BLaER1 treated with 17β-estradiol and CSF1 and Interleukin-3, amounts not matched to agents 10 nM and 100 nM (cell line): ENCODE results near the gene DNAJC7.
A peak's percentile ranks its signal among the peaks of the same experiment; 100 is the strongest.

Experiments used
- H3K27ac ChIP-seq, 11 experiments: shearing (Covaris generic); formaldehyde crosslinking; 2 replicates each; pipeline ENCODE4 v1.8.1; 2022
- H3K27me3 ChIP-seq, 11 experiments: shearing (Covaris generic); formaldehyde crosslinking; 2 replicates each; pipeline ENCODE4 v1.8.1; 2022
- H3K36me3 ChIP-seq, 11 experiments: shearing (Covaris generic); formaldehyde crosslinking; 2 replicates each; pipeline ENCODE4 v1.8.1; 2022
- H3K4me1 ChIP-seq, 10 experiments: shearing (Covaris generic); formaldehyde crosslinking; 2 replicates each; pipeline ENCODE4 v1.8.1; 2022
- H3K4me2 ChIP-seq, 11 experiments: shearing (Covaris generic); formaldehyde crosslinking; 2 replicates each; pipeline ENCODE4 v1.8.1; 2022
- H3K4me3 ChIP-seq, 10 experiments: shearing (Covaris generic); formaldehyde crosslinking; 2 replicates each; pipeline ENCODE4 v1.8.1; 2022
- H3K9ac ChIP-seq, 11 experiments: shearing (Covaris generic); formaldehyde crosslinking; 2 replicates each; pipeline ENCODE4 v1.8.1; 2022
- H3K9me3 ChIP-seq, 11 experiments: shearing (Covaris generic); formaldehyde crosslinking; replicated peaks in 1 of 11; 2 replicates each; pipeline ENCODE4 v1.8.1; 2022
- H4K20me1 ChIP-seq, 11 experiments: shearing (Covaris generic); formaldehyde crosslinking; 2 replicates each; pipeline ENCODE4 v1.8.1; 2022
- Cebpa-rat ChIP-seq, 11 experiments: shearing (Covaris generic); IDR thresholded peaks; 2 replicates each; pipeline ENCODE4 v1.8.1; 2022

DNAJC7 gene

DNA sequence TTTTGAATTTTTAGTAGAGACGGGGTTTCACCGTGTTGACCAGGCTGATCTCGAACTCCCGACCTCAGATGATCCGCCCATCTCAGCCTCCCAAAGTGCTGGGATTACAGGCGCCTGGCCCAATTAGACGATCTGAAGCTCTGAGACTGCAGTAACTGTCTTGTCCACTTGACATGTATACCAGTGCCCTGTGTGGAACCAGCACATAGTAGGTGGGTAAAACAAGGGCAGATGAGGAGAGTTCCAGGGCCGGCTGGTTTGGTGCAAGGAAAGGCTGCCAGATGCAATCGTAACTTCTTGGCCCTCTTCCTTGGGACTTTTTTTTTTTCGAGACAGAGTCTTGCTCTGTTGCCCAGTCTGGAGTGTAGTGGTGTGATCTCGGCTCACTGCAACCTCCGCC, 30.1 kb upstream of the DNAJC7 start:
- no peak for TF ChIP-seq Cebpa-rat (IDR thresholded peaks at IDR 0.05)
- Histone ChIP-seq H3K9me3 (no peaks in the 10 kb centered on the region), H3K9ac (no peak overlapping the region), H3K36me3 (no peaks in the 10 kb centered on the region), H4K20me1 (no peaks in the 10 kb centered on the region; a peak in 1 of 22 replicates), H3K27ac (no peak overlapping the region), H3K27me3 (peaks cover 32 to 45% (median 40%) of the 10 kb centered on the region in 11 experiments), H3K4me3 (no peak overlapping the region), H3K4me2 (no peak overlapping the region), H3K4me1 (peaks cover 0 to 10% (median 0%) of the 10 kb centered on the region in 10 experiments; a peak in 6 of 20 replicates)

GRCh38 chr17:42045719-42046118, 28.5 kb upstream of the DNAJC7 start:
- Histone ChIP-seq H3K9ac (no peak overlapping the region), H3K4me3 (no peak overlapping the region), H3K36me3 (no peaks in the 10 kb centered on the region), H3K4me2 (no peak overlapping the region), H3K4me1 (peaks cover 0 to 10% (median 0%) of the 10 kb centered on the region in 10 experiments; a peak in 6 of 20 replicates), H3K9me3 (no peaks in the 10 kb centered on the region), H3K27ac (no peak overlapping the region), H3K27me3 (peaks cover 17 to 39% (median 29%) of the 10 kb centered on the region in 11 experiments), H4K20me1 (0 out of 22 replicates have a peak, but pooled peaks cover 0 to under 1% (median 0%) of the 10 kb centered on the region in 11 experiments)
- no peak for TF ChIP-seq Cebpa-rat (IDR thresholded peaks at IDR 0.05)

- Histone ChIP-seq H3K9me3 (no peaks in the 10 kb centered on the region), H3K36me3 (no peaks in the 10 kb centered on the region), H3K4me2 (no peak overlapping the region), H3K27ac (no peak overlapping the region), H3K9ac (no peak overlapping the region), H3K27me3 (peaks cover 11 to 38% (median 27%) of the 10 kb centered on the region in 11 experiments), H3K4me3 (no peak overlapping the region), H3K4me1 (no peaks in the 10 kb centered on the region), H4K20me1 (peaks cover 0 to 5% (median 0%) of the 10 kb centered on the region in 11 experiments; a peak in 1 of 22 replicates)
- TF ChIP-seq Cebpa-rat (IDR thresholded peaks at IDR 0.05), result no peak
These were observed 25.5 kb upstream of the DNAJC7 start for GRCh38 chr17:42042598-42043319.

- Histone ChIP-seq H3K4me3 (no peak overlapping the region), H3K36me3 (no peaks in the 10 kb centered on the region), H3K27me3 (peaks cover 11 to 38% (median 27%) of the 10 kb centered on the region in 11 experiments), H3K4me2 (no peak overlapping the region), H3K9ac (no peak overlapping the region), H3K27ac (no peak overlapping the region), H3K4me1 (no peaks in the 10 kb centered on the region), H4K20me1 (peaks cover 0 to 5% (median 0%) of the 10 kb centered on the region in 11 experiments; a peak in 1 of 22 replicates), H3K9me3 (no peaks in the 10 kb centered on the region)
- no peak for TF ChIP-seq Cebpa-rat (IDR thresholded peaks at IDR 0.05)
These were observed 24.4 kb upstream of the DNAJC7 start for GRCh38 chr17:42041619-42042018.

GRCh38 chr17:42040818-42041217, 23.6 kb upstream of the DNAJC7 start:
- Histone ChIP-seq H3K27me3 (peaks cover 11 to 38% (median 27%) of the 10 kb centered on the region in 11 experiments), H4K20me1 (peaks cover 0 to 5% (median 0%) of the 10 kb centered on the region in 11 experiments; a peak in 1 of 22 replicates), H3K9ac (no peak overlapping the region), H3K36me3 (no peaks in the 10 kb centered on the region), H3K27ac (no peak overlapping the region), H3K9me3 (no peaks in the 10 kb centered on the region), H3K4me3 (no peak overlapping the region), H3K4me2 (no peak overlapping the region), H3K4me1 (no peaks in the 10 kb centered on the region)
- no peak for TF ChIP-seq Cebpa-rat (IDR thresholded peaks at IDR 0.05)

GRCh38 chr17:42039794-42040763, 22.8 kb upstream of the DNAJC7 start:
- no peak overlapping the region for H3K4me3 ChIP-seq
- H3K27ac ChIP-seq, result no peak overlapping the region
- no peak overlapping the region for H3K9ac ChIP-seq
- H3K27me3 ChIP-seq, result peaks cover 11 to 38% (median 27%) of the 10 kb centered on the region in 11 experiments
- no peak overlapping the region for H3K4me2 ChIP-seq
- H3K36me3 ChIP-seq, result no peaks in the 10 kb centered on the region
- peaks cover 0 to 5% (median 0%) of the 10 kb centered on the region in 11 experiments; a peak in 1 of 22 replicates for H4K20me1 ChIP-seq
- H3K9me3 ChIP-seq, result no peaks in the 10 kb centered on the region
- H3K4me1 ChIP-seq, result no peaks in the 10 kb centered on the region
- TF ChIP-seq Cebpa-rat (IDR thresholded peaks at IDR 0.05), result no peak

- no peak overlapping the region for H3K4me3 ChIP-seq
- peaks cover 0 to 12% (median 9%) of the 10 kb centered on the region in 10 experiments; a peak in 16 of 20 replicates for H3K4me1 ChIP-seq
- peaks cover 11 to 38% (median 27%) of the 10 kb centered on the region in 11 experiments for H3K27me3 ChIP-seq
- H4K20me1 ChIP-seq, result peaks cover 0 to 5% (median 0%) of the 10 kb centered on the region in 11 experiments; a peak in 1 of 22 replicates
- no peaks in the 10 kb centered on the region for H3K9me3 ChIP-seq
- TF ChIP-seq Cebpa-rat (IDR thresholded peaks at IDR 0.05), result no peak
- H3K27ac ChIP-seq, result no peak overlapping the region
- no peak overlapping the region for H3K4me2 ChIP-seq
- no peak overlapping the region for H3K9ac ChIP-seq
- H3K36me3 ChIP-seq, result no peaks in the 10 kb centered on the region
These were observed 21.2 kb upstream of the DNAJC7 start for GRCh38 chr17:42038221-42038973.

DNA sequence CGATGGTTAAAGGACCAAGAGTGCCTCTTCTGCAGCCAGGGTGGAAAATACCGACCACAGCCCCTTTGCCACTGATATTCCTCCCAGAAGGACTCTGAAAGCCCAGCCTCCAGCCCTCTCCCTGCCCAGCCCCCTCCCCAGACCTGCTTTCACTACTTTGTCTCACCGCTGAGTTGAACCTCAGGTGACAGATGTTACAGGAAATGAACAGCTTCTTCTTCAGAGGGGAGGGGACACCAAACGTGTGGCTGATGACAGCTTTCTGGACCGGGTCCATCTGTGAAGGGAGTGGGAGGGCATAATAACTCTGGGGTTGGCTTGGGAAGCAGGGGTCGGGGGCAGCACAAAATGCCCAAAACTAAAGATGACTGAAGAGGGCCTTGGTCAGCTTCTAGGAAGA, 16.8 kb upstream of the DNAJC7 start:
- Histone ChIP-seq H3K27ac (no peak overlapping the region), H3K9ac (no peak overlapping the region), H3K36me3 (no peaks in the 10 kb centered on the region)

More for the DNA sequence above, 16.8 kb upstream of the DNAJC7 start:
- peak overlapping the region in 10 of 11 experiments; percentile 31 to 67 (median 60); a peak in 19 of 22 replicates for H3K4me2 ChIP-seq
- H3K9me3 ChIP-seq, result no peaks in the 10 kb centered on the region
- H4K20me1 ChIP-seq, result no peaks in the 10 kb centered on the region
- H3K27me3 ChIP-seq, result peaks cover 0 to 11% (median 7%) of the 10 kb centered on the region in 11 experiments; a peak in 9 of 22 replicates
- no peak overlapping the region for H3K4me3 ChIP-seq
- TF ChIP-seq Cebpa-rat (IDR thresholded peaks at IDR 0.05), result no peak
- peaks cover 0 to 17% (median 14%) of the 10 kb centered on the region in 10 experiments; a peak in 16 of 20 replicates for H3K4me1 ChIP-seq
